SK-N-SH (cell line): ENCODE data around the gene DIS3L.

Experiments used
- CHD2 ChIP-seq: fragments of 150-350 bp; IDR thresholded peaks from 2 replicates; pipeline ENCODE4 v1.6.1; 2018; ENCODE audit warnings: low read length; ENCODE audit not compliant: partially characterized antibody
- CTCF ChIP-seq: fragments of 200-600 bp; sonication (generic); IDR thresholded peaks from 2 replicates; pipeline ENCODE4 v1.6.1; 2017; ENCODE audit warnings: antibody characterized with exemption, mild to moderate bottlenecking, moderate library complexity
- ELF1 ChIP-seq: IDR thresholded peaks from 2 replicates; pipeline ENCODE4 v1.4.0; 2012
- EP300 ChIP-seq, 2 experiments: IDR thresholded peaks; 2 replicates each; pipeline versions ENCODE4 v1.4.0 to v1.6.1; 2012; ENCODE audit warnings: borderline replicate concordance in 1 of 2, low read depth in 1 of 2, low read length in 1 of 2
- EZH2phosphoT487 ChIP-seq: fragments of 200-600 bp; sonication (generic); IDR thresholded peaks from 2 replicates; pipeline ENCODE4 v1.6.1; 2017; ENCODE audit warnings: low read depth, mixed run types, mild to moderate bottlenecking, antibody characterized with exemption, moderate library complexity, borderline replicate concordance
- GABPA ChIP-seq: IDR thresholded peaks from 2 replicates; pipeline ENCODE4 v1.4.0; 2012; ENCODE audit warnings: low read depth, mild to moderate bottlenecking
- IRF3 ChIP-seq: fragments of 150-350 bp; IDR thresholded peaks from 2 replicates; pipeline ENCODE4 v1.6.1; 2016; ENCODE audit warnings: mild to moderate bottlenecking, low read depth, low read length
- JUND ChIP-seq: IDR thresholded peaks from 2 replicates; pipeline ENCODE4 v1.4.0; 2012
- MAX ChIP-seq: IDR thresholded peaks from 2 replicates; pipeline ENCODE4 v1.4.0; 2012; ENCODE audit warnings: low read depth
- POLR2AphosphoS5 ChIP-seq: IDR thresholded peaks from 2 replicates; pipeline ENCODE4 v1.6.1; 2012; ENCODE audit warnings: low read depth, low read length
- RAD21 ChIP-seq: IDR thresholded peaks from 2 replicates; pipeline ENCODE4 v1.6.1; 2012; ENCODE audit warnings: mild to moderate bottlenecking, low read length
- REST ChIP-seq: IDR thresholded peaks from 2 replicates; pipeline ENCODE4 v1.6.1; 2012; ENCODE audit warnings: mild to moderate bottlenecking, low read depth, low read length, moderate library complexity
- TAF1 ChIP-seq: IDR thresholded peaks from 2 replicates; pipeline ENCODE4 v1.6.1; 2012; ENCODE audit warnings: low read depth, mild to moderate bottlenecking, low read length, moderate library complexity, borderline replicate concordance

GRCh38 chr15:66252685-66253417 lies 40.5 kb upstream of the DIS3L start:
- TF ChIP-seq ELF1 = no peak
- no peak for TF ChIP-seq CTCF
- no peak for TF ChIP-seq GABPA
- TF ChIP-seq TAF1 = no peak
- 0 out of 2 replicates have a peak, but pooled peaks have one; percentile 38 for TF ChIP-seq EZH2phosphoT487
- no peak for TF ChIP-seq EP300 (IDR thresholded peaks at IDR 0.05; ENCODE audit: borderline replicate concordance in 1 of 2, low read depth in 1 of 2, low read length in 1 of 2)
- no peak for TF ChIP-seq RAD21
- no peak for TF ChIP-seq IRF3
- TF ChIP-seq JUND = no peak
- no peak for TF ChIP-seq MAX
- TF ChIP-seq POLR2AphosphoS5 = no peak
- no peak for TF ChIP-seq CHD2
- TF ChIP-seq REST = no peak
